NCI-H187 treated with DMSO at 0.1 percent for 48 hours (cell line): ENCODE data around the gene GLCCI1.

Experiments used
- DNase-seq: peaks from one replicate; lab custom pipeline; 2025; lab: John Stamatoyannopoulos, UW

Gene GLCCI1

DNA sequence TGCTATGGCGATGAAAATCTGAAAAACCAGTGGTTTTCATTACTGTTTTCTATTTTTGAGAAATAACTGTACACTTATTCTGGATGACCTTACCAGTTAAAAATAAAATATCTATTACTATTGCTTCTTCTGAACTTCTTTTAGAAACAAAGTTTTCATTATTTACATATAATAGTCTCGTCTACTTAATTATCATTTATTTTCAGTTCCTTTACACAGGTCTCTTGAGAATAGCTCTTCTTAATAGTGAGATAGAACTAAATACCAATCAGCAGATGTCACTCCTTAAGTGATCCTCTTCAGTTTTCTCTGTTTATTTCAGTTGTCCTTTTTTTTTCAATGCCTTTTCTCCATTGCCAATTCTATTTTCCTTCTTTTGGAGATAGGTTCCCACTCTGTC is 4.3 kb upstream of the GLCCI1 start:
- DNase-seq: no peak

DNA sequence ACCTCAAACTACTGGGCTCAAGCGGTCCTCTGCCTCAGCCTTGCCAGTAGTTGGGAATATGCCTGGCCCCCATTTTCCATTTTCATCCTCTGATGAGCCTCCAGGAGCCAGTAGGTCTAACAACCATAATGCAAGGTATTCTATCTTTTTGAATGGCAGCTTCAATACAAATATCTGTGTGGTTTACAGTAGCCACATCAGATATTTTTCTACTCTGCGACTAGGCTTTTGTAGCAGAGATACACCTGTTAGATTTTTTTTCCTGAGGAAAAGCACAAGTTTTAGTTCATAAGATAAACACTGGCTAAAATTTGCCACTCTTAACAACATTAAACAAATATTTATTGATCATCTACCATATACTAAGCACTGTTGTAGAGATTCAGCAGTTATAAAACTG is 3.9 kb upstream of the GLCCI1 start:
- DNase-seq: no peak

- DNase-seq: no peak
Observed at GRCh38 chr7:7965301-7965700, 3.3 kb upstream of the GLCCI1 start.

DNA sequence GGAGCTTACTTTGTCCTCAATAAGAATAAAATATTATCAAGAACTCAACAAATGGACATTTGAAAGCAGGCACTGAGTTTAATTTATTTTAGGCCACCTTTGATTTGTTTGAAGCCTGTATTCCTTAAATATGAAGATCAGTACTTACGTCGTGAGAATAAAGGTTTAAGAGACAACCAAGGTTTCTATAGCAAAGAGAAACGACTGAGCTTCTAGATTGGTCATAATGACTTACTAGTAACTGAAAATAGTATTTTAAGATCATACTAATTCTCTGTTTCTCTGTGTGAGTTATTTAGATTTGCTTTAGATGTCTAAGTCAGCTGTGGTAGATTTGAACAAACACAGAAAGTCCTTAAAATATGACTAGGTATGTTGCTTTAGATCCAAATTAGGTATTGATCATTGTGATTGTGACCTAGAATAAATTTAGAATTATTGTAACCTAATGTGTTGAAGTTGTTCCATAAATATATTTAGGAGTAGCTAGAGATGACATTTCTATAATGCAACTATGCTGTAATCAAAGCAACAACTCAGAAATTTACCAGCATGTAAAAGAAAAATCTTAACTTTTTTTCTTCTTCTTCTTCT is 2.4 kb upstream of the GLCCI1 start:
- DNase-seq: no peak

DNA sequence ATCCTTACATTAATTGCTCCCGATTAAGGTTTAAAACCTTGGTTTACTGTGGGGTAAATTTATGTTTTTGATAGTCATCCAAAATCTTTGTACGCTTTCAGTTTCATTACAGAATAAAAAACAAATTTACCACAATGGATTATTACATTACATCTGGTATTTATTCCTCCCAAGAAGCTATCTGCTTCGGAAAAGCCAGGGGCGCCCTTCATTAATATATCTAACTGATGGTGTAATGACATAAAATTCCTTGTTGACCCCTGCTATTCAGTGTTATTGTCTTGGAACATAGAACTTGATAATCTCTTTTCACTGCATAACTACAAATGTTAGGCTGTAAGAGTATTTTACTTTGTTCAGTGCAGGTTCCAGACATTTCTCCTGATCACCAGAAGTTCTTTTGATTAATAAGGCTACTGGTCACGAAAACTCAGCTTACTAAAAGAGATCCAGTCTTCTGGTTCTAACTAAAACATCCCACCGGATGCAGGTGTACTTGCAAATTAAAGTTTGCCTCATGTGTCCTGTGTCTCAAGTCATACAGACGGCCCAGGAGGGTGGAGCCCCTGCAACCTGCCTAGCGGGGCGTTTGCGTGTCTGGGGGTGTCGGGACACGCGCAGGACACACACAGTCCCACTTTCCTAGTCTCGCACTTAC is 581 bp upstream of the GLCCI1 start:
- no peak for DNase-seq

GRCh38 chr7:7969306-7970236 is 975 bp downstream of the GLCCI1 start:
- DNase-seq: no peak

DNA sequence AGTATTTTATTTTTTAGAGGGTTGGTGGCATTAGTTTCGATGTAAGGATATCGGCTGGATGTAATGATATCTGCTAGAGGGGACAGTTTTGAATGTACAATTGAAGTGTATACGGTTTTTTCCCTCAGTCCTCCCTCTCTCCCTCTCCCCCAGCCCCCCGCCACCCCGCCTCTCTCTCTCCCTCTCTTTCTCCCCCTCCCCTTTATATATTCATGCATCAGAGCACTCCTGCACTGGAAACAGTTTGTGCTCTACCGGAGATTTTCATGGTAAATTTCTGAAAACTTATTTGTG is 1.6 kb downstream of the GLCCI1 start:
- no peak for DNase-seq

DNA sequence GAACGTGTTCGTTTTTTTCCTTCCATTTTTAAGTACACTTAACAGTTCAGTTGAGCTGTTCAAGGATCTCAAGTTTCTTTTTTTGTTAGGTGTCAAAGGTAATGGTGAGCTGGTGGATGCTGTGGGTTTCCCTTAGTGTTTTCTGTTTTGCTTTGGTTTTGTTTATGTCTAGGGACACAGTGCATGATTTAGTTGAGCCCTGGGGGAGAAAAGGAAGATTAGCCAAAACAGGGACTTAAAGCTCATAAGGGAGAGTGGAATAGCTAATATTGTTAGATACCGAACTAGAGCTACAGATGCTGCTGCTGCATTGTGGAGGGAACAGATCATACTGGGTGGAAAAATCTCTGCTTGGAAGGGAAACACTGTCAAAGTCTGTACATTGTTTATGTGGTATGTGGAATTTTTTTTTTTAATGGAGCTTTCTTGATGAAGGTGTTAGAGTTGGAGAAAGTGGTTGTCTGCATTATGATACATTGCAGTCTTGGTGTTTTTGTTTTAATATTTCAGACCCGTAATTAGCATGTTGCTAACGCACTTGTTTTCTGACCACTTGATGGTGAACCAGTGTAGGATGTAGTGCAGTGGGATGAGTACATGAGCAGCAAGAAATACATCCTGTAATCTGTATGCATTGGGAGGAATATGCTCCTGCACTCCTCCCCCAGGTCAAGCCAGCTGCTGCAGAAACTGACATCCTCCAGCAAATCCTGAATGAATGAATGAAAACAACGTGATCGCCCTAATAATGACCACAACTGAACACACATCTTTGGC is 2.1 kb downstream of the GLCCI1 start:
- no peak for DNase-seq

DNA sequence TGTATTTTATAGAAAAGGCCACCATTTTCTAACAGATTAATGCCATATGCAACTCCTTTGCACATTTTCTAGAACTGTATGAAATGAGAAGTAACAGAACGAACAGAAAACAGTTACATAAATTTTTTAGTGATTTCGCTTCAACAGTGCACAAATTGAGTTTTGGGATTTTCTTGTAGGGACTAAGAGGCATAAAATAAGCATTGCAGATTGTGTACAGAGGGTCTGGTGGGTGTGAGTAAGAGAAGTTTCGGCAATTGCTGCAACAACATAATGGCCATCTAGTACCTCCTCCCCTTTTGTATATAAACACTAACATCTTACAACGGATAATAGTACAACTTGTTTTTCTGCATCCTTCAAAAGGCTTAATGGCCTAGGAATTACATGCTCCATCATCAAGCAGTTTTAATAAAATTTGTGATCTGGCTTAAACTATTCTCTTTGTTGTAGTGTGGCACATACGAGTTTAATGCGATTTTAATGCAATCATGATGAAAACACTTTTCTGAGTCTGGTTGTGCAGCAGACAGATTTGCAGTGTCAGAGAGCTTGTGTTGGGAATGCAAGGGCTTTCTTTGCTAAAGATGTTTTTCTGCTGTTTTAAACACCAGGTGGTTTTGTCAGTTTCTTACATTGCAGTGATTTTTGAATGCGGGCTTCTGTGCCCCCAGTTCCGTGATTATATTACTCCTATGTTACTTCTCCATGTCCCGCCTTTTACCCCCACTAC is 2.9 kb downstream of the GLCCI1 start:
- no peak for DNase-seq

GRCh38 chr7:7972128-7972527 is 3.5 kb downstream of the GLCCI1 start:
- no peak for DNase-seq

DNA sequence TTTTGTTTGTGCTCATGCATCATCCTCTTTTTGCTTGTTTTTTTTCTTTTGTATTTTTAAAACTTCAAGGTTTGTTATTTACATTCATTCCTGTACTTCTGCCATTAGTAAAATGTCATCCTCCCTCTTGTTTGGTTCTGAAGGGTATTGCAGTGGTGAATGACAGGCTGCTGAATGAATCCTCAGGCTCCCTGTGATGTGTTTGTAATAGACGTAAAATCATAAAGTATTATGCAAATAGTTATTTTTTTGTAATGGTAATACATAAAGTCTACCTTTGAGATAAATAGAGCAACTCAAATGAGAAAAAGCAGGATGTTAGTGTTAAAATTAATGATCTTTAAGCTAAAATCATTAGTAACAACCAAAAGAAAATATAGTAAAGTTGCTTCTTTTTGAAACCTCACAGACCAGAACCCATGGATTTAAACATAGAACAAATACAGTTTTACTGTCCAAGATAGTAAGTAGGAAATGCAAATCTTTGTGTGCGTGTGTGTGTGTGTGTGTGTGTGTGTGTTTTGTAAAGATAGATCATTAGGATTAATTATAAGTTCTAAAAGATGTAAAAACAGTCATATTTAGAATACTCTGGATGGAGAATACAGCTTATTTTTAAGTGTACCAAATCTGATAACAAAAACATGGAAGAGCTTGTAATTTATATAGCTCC is 4.5 kb downstream of the GLCCI1 start:
- DNase-seq: no peak

DNA sequence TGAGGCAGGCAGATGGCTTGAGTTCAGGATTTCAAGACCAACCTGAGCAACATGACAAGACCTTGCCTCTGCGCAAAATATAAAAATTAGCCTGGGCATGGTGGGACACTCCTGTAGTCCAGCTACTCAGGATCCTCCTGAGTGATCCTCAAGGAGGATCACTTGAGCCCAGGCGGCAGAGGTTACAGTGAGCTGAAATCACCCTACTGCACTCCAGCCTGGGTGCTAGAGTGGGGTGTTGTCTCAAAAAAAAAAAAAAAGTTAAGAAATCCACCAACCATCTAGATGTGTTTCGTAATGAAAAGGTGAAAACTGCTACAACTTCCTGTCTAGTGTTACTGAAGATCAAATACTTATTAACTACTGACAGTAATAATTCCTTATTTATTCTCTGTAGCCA is 8.1 kb downstream of the GLCCI1 start:
- DNase-seq: no peak

GRCh38 chr7:7977774-7978173 is 9.2 kb downstream of the GLCCI1 start:
- DNase-seq: no peak

DNA sequence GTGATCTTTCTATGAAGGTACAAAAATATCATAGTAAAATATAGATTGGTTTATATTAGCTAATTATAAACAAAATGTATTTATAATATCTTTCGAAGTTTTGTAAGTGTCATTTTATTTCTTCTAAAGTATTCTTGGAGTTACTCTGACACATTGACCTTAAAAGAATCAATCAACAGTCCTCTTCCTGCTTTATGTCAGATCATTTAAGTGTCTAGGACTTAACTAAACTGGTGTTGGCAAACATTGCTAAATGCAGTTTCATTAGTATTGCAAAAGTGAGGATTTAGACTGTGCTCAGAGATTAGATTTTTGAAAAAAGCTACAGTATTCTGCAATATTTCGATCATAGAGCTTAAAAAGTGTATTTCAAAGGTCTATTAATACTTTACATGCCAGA is 10.3 kb downstream of the GLCCI1 start:
- no peak for DNase-seq

DNA sequence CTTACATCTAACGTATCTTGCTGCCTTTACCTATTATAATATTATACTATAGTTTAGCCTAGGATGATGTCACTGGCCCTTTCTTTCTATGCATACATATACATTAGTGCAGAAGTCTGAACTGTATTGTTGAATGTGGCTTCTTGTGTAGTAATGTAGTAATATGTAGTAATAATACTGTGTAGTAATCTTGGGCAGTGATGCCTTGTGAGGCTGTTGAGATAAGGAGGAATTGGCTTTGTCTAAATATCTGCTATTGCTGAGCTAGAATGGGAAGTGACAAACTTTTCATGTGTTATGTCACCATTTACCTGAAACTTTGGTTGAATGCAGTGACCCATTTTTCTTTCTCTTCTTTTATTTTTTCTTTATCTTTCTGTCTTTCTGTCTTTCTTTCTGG is 11.0 kb downstream of the GLCCI1 start:
- DNase-seq: no peak

GRCh38 chr7:7980134-7980533 is 11.5 kb downstream of the GLCCI1 start:
- no peak for DNase-seq

- no peak for DNase-seq
Observed at GRCh38 chr7:7982904-7983303, 14.3 kb downstream of the GLCCI1 start.

GRCh38 chr7:7984424-7984823 is 15.8 kb downstream of the GLCCI1 start:
- no peak for DNase-seq

GRCh38 chr7:7988706-7989105 is 20.1 kb downstream of the GLCCI1 start:
- DNase-seq: no peak

- no peak for DNase-seq
Observed at GRCh38 chr7:7989133-7989532, 20.5 kb downstream of the GLCCI1 start.
